HFF-Myc (cell line): ENCODE data around the gene ADAM22.
"Not testable (repeated sequence)": the region's sequence is repeated elsewhere in the genome, so short reads cannot be mapped to it uniquely, and the experiment has no call there.

Experiments
- DNase-seq: peaks from one replicate; pipeline ENCODE4 v3.0.0-alpha.2; 2011; ENCODE audit warnings: low read depth; ENCODE audit errors: extremely low read depth
- H3K4me3 ChIP-seq: replicated peaks from 2 replicates; pipeline ENCODE4 v1.5.1; 2011; ENCODE audit warnings: low read depth, mild to moderate bottlenecking, control low read depth, low read length
- TF ChIP-seq, protein P1 (sequence below): IDR thresholded peaks from 2 replicates; pipeline ENCODE4 v1.5.1; 2012; ENCODE audit warnings: mild to moderate bottlenecking, low read depth, low read length, control low read depth; ENCODE audit errors: missing control alignments

ADAM22 gene, protein sequence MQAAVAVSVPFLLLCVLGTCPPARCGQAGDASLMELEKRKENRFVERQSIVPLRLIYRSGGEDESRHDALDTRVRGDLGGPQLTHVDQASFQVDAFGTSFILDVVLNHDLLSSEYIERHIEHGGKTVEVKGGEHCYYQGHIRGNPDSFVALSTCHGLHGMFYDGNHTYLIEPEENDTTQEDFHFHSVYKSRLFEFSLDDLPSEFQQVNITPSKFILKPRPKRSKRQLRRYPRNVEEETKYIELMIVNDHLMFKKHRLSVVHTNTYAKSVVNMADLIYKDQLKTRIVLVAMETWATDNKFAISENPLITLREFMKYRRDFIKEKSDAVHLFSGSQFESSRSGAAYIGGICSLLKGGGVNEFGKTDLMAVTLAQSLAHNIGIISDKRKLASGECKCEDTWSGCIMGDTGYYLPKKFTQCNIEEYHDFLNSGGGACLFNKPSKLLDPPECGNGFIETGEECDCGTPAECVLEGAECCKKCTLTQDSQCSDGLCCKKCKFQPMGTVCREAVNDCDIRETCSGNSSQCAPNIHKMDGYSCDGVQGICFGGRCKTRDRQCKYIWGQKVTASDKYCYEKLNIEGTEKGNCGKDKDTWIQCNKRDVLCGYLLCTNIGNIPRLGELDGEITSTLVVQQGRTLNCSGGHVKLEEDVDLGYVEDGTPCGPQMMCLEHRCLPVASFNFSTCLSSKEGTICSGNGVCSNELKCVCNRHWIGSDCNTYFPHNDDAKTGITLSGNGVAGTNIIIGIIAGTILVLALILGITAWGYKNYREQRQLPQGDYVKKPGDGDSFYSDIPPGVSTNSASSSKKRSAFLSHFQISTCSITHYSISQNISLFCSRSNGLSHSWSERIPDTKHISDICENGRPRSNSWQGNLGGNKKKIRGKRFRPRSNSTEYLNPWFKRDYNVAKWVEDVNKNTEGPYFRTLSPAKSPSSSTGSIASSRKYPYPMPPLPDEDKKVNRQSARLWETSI

DNA sequence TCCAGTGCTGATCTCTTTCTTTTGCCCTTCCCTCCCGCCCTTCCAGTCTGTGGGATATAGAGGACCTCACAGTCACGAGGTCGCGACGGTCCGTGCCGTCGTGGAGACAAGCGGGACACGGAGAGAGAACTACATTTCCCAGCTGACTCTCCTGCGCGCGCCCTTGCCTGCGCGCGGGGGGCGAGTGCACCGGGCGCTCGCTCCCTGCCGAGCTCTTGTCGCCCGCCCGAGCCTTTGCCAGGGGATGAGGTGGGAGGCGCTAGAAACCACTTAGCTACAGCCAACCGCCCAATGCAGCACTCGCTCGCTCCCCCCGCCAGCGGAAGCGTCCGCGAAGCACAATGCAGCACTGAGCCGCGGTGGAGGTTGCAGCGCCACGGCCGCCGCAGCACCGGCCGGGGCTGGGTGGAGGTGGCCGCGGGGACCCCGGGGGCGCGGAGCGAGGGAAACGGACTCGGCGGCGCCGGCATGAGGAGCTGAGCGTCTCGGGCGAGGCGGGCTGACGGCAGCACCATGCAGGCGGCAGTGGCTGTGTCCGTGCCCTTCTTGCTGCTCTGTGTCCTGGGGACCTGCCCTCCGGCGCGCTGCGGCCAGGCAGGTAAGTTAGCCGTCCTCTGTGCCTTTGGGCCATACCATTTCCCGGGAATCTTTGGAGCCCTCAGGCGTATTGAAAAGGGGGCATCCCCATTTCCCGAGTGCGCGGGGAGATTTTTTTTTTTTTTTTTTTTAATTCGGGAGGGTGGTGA lies at the start of gene ADAM22:
Gene ADAM22, plus strand, starts transcription at position 299 of the 746 bp plus-strand sequence. Its CDS starts 215 bp downstream, at position 514.
- peak within 1 kb of the TSS; percentile 49 for H3K4me3 ChIP-seq
- TF ChIP-seq, protein P1, sequence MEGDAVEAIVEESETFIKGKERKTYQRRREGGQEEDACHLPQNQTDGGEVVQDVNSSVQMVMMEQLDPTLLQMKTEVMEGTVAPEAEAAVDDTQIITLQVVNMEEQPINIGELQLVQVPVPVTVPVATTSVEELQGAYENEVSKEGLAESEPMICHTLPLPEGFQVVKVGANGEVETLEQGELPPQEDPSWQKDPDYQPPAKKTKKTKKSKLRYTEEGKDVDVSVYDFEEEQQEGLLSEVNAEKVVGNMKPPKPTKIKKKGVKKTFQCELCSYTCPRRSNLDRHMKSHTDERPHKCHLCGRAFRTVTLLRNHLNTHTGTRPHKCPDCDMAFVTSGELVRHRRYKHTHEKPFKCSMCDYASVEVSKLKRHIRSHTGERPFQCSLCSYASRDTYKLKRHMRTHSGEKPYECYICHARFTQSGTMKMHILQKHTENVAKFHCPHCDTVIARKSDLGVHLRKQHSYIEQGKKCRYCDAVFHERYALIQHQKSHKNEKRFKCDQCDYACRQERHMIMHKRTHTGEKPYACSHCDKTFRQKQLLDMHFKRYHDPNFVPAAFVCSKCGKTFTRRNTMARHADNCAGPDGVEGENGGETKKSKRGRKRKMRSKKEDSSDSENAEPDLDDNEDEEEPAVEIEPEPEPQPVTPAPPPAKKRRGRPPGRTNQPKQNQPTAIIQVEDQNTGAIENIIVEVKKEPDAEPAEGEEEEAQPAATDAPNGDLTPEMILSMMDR, result no peak
- peak; percentile 17 for DNase-seq

DNA sequence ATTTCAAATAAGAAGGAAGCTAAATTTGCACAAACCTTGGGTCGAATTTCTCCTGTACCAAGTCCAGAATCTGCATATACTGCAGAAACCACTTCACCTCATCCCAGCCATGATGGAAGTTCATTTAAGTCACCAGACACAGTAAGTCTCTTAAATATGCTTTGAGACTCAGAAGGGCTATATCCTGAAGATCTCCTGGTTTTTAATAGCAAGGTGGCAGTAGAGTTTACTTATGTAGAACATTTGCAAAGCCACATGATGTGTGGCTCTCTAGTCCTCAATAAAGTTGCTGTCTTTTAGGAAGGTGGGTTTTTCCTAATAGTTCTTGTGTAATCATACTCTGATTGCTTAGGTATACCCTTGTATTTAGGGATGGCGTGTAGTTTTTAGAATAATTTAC lies 49.0 kb upstream of the ADAM22 start:
- no peak for DNase-seq
- TF ChIP-seq, protein P1, result no peak
- no peak overlapping the region for H3K4me3 ChIP-seq

DNA sequence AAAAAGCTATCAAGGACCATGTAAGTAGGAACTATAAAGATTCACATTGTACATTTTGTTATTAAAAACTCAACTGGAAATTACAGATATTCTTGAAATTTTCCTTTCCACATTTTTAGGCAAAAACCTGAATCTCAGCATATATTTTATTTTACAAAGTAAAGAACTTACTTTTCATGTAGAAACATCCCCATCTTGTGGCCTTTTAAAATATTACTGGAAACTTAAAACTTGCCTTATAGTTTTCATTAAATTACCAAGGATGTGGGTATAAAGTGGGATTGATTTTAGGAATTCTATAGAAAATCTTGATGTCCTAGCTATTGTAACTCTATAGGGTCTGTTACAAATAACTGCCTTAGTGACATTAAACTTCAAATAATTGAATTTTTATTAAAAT lies 47.2 kb upstream of the ADAM22 start:
- DNase-seq, result no peak
- TF ChIP-seq, protein P1, result no peak

DNA sequence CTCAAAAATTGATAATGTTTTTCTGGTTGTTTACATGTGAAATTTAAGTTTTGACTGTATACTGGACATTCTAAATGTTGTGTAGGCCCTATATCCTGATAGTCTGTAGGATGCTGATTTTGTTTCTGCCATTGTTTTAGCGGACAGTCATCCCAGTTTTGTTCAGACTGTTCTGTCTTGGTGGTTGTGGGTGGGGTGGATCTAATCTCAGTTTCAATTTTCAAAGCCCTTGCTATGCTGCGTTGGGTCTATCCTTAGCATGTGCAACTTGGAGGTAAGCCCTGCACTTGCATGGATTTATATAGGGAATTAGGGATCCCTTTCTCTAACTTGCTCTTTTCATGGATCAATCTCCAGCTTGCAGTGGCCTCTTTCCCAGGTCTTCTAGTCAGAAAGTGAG lies 38.7 kb upstream of the ADAM22 start:
- TF ChIP-seq, protein P1, result no peak
- no peak for DNase-seq
- H3K4me3 ChIP-seq, result no peak overlapping the region

More for the DNA sequence above, 47.2 kb upstream of the ADAM22 start:
- H3K4me3 ChIP-seq, result no peak overlapping the region

DNA sequence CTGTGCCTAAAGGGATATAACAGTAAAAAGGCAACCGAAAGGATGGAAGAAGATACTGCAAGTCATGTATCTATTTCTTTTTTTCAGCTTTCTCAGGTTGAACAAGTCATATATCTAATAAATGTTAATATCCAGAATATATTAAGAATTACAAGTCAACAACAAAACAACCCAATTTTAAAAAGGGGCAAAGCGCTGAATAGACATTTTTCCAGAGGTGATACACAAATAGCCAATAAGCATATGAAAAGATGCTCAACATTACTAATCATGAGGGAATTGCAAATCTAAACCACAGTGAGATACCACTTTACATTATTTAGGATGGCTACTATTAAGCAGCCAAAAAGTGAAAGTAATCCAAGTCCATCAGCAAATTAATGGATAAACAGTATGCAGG lies 34.8 kb upstream of the ADAM22 start:
- TF ChIP-seq, protein P1, result no peak
- H3K4me3 ChIP-seq, result no peak overlapping the region
- DNase-seq, result no peak

DNA sequence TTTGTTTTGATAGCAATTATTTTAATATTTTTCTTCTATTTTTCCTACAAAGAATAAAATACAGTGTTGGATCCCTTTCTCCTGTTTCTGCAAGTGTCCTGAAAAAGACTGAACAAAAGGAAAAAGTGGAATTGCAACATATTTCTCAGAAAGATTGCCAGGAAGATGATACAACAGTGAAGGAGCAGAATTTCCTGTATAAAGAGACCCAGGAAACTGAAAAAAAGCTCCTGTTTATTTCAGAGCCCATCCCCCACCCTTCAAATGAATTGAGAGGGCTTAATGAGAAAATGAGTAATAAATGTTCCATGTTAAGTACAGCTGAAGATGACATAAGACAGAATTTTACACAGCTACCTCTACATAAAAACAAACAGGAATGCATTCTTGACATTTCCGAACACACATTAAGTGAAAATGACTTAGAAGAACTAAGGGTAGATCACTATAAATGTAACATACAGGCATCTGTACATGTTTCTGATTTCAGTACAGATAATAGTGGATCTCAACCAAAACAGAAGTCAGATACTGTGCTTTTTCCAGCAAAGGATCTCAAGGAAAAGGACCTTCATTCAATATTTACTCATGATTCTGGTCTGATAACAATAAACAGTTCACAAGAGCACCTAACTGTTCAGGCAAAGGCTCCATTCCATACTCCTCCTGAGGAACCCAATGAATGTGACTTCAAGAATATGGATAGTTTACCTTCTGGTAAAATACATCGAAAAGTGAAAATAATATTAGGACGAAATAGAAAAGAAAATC lies 26.7 kb upstream of the ADAM22 start:
- not testable (repeated sequence) for DNase-seq, H3K4me3 ChIP-seq

DNA sequence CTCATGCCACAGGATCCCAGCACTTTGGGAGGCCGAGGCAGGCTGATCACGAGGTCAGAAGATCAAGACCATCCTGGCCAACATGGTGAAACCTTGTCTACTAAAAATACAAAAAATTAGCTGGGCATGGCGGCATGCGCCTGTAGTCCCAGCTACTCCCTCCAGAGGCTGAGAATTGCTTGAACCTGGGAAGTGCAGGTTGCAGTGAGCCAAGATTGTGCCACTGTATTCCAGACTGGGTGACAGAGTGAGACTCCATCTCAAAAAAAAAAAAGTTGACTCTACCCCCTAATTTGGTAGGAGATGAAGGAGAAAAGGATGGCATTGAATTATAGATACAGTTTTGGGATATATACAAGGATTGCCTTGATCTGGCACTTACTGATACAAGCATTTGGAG lies 25.2 kb upstream of the ADAM22 start:
- DNase-seq, H3K4me3 ChIP-seq: not testable (repeated sequence)
